Measurements from ENCODE around the gene FBLN1.

- no peak for TF ChIP-seq CTCF (IDR thresholded peaks at IDR 0.05; ENCODE audit: low read depth, low read length)
- TF ChIP-seq MYC (IDR thresholded peaks at IDR 0.05; ENCODE audit: low read depth, low read length): no peak
- no peak for TF ChIP-seq POLR2A (IDR thresholded peaks at IDR 0.05; ENCODE audit: extremely low read depth, insufficient read length)
These were observed 73.6 kb downstream of the FBLN1 start for GRCh38 chr22:45576273-45576625.
